Measurements from ENCODE around the gene PLXDC1.
A peak's percentile ranks its signal among the peaks of the same experiment; 100 is the strongest.

GRCh38 chr17:39167476-39167875, 16.0 kb upstream of the PLXDC1 start:
- TF ChIP-seq CTCF (IDR thresholded peaks at IDR 0.05 in 8 of 11, conservative IDR thresholded peaks at IDR 0.05 in 3 of 11) = no peak
- peak in 1 of 3 donors; percentile 8 for TF ChIP-seq POLR2AphosphoS5 (IDR thresholded peaks at IDR 0.05)
